ENCODE results near the gene NR4A1.

GRCh38 chr12:52024845-52025230 lies 26.4 kb upstream of the NR4A1 start:
- no peak for TF ChIP-seq CTCF (IDR thresholded peaks at IDR 0.05; ENCODE audit: insufficient read depth, low read length, poor library complexity, severe bottlenecking)
- no peak for TF ChIP-seq EZH2phosphoT487 (conservative IDR thresholded peaks at IDR 0.05; ENCODE audit: low read length)
